ENCODE data around the gene FBXO48. TPM values are rescaled to one million over a fixed set of nuclear protein-coding genes. Genes with fewer than 3 reads are reported as not detected.
"Not testable (repeated sequence)": the region's sequence is repeated elsewhere in the genome, so short reads cannot be mapped to it uniquely, and the experiment has no call there.

Gene FBXO48, protein sequence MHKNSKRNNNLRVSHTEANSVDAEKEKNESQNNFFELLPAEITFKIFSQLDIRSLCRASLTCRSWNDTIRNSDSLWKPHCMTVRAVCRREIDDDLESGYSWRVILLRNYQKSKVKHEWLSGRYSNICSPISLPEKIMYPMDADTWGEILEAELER
- 0.84 TPM for polyA plus RNA-seq (2013, experiment 1 of 2; ENCODE audit: insufficient read length)
- polyA plus RNA-seq (2013, experiment 2 of 2; ENCODE audit: insufficient read length): 0.50 TPM

GRCh38 chr2:68467077-68467960 is at the start of gene FBXO48, which contains the start of gene APLF:
Gene FBXO48, minus strand, starts transcription at chr2:68467294. Its CDS starts 2,149 bp downstream, at chr2:68465145.
Gene APLF, plus strand, starts transcription at chr2:68467585. Its CDS starts 147 bp downstream, at chr2:68467732.
- DNase-seq: peak; percentile 100

DNA sequence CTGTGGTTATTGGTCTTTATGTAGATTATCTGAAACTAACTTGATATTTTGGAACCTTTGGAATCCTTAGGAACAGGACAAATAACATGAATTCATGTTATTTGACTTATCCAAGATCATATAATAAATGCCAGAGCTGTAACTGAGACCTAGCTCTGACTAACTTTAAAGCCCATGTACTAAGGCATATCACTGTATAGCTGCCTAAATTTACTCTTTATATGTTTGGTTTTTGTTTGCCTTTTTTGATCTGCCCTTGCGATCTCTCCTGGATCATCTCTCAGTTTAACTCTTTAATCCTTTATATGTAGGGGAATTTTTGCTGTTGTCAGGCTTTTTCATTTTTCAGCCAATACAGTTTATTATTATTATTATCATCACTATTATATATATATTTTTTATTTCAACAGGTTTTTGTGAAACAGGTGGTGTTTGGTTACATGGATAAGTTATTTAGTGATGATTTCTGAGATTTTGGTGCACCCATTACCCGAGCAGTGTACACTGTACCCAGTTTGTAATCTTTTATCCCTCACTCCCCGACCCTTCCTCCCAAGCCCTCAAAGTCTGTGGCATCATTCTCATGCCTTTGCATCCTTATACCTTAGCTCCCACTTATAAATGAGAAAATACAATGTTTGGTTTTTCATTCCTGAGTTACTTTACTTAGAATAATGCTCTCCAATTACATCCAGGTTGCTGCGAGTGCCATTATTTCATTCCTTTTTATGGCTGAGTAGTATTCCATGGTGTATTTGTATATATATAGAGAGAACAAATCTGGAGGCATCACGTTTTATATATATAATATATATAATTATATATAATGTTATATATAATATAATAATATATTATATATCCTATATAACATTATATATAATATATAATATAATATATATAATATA is 49.2 kb upstream of the FBXO48 start:
- DNase-seq: no peak

DNA sequence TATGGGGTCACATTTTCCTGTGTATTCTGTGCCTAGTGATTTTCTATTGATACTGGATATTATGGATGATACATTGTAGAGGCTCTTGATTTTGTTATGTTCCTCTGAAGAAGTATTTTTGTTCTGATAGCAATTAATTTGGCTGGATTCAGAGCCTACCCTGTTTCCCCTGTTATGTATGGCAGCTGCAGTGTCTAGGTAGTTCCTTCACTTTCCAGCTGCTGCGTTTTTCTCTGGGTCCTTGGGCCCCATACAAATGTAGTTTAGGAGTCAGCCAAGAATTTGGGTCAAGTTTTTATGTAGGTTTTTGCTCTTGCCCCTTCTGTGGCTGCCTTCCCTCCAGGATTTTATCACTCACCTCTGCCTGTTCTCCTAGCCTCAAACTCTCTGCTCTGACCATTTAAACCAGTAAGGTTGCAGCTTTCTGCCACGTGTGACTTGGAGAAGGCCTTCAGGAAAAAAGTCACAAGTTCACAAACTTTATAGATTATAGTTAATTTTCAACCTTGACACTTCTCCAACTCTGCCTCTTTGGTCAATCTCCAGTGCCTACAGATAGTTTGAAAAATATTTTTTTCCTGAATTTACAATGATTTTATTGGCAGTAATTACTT is 47.3 kb upstream of the FBXO48 start:
- DNase-seq: no peak

DNA sequence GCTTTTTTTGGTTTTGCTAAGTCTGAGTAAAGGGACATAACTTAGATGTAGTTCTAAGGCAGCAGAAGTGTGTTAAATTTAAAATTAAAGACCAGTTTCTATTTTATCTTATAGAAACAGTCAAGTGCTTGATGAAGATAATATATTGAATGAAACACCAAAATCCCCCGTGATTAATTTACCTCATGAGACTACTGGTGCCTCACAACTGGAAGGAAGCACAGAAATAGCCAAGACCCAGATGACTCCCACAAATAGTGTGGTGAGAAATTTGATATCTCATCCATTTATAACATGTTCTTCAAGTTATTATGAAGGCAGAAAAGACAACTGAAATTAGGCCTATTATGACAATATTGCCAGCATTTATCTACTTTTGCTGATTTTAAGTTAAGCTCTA is 45.9 kb upstream of the FBXO48 start:
- no peak for DNase-seq

DNA sequence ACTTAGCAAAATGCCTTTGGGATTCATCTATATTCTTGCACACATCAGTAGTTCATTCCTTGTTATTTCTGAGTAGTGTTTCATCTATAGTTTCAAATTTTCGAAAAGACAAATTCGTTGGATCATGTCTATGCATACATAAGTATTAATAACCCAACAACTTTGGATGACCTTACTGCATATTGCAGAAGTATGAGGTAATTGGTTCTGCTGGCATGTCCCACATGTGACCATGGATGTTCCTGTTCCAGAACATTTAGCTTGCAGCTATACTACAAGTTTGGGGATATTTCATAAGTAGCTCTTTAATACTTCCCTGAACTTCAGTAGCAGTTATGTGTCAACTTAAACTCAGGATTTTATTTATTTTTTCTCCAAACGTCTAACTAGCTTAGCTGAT is 45.2 kb upstream of the FBXO48 start:
- DNase-seq: no peak

GRCh38 chr2:68506170-68506569 is 39.1 kb upstream of the FBXO48 start:
- no peak for DNase-seq

- DNase-seq: no peak
Measured at GRCh38 chr2:68505603-68506159, 38.6 kb upstream of the FBXO48 start.

GRCh38 chr2:68501768-68502167 is 34.7 kb upstream of the FBXO48 start:
- no peak for DNase-seq

DNA sequence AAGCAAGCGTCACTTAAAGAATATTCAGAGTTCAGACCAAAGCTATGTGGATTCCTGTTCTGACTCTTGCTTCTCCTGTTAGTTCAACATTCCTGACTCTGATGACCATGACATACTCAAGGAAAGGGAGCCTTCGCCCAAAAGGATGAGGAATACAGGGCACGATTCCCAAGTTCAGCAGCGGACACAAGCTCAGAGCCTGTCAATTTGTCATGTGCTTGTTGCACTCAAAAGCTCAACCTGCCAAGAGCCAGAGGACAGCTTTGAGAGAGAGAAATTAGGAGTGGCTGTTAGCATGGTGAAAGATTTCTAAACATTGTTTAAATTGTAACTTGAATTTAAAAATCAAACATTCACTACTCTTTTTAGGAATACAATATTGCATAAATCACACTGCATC is 33.6 kb upstream of the FBXO48 start:
- DNase-seq: no peak

GRCh38 chr2:68499133-68499532 is 32.0 kb upstream of the FBXO48 start:
- DNase-seq: no peak

DNA sequence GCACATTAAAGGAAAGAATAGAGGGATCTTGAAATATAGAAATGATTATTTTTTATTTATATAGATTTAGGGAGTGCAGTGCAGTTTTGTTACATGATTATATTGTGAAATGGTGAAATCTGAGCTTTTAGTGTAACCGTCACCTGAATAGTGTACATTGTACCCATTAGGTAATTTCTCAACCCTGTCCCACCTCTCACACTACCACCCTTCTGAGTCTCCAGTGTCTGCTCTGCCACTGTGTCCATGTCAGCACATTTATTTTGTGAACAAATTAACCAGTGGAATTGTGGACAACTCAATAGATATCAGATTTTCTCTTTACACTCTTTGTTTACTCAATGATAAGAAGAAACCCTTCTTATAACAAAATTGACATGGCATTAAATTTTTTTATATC is 24.5 kb upstream of the FBXO48 start:
- no peak for DNase-seq

- no peak for DNase-seq
Measured at GRCh38 chr2:68489282-68489681, 22.2 kb upstream of the FBXO48 start.

DNA sequence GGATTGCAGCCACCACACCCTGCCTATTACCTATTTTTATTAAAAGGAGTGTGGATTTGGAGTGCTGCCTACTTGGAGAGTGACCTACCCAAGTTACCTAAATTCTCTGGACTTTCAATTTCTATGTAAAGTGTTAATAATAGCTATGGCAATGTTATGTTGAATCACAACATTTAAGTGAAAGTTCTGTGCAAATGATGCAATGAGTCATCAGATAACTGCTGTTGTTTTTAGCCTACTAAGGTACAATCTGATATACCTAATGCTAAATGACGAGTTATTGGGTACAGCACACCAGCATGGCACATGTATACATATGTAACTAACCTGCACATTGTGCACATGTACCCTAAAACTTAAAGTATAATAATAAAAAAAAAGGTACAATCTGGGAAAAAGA is 21.5 kb upstream of the FBXO48 start:
- DNase-seq: not testable (repeated sequence)

GRCh38 chr2:68487773-68488355 is 20.8 kb upstream of the FBXO48 start:
- DNase-seq: peak; percentile 33

- DNase-seq: no peak
Measured at GRCh38 chr2:68483011-68483410, 15.9 kb upstream of the FBXO48 start.

- no peak for DNase-seq
Measured at GRCh38 chr2:68482296-68482820, 15.3 kb upstream of the FBXO48 start.

DNA sequence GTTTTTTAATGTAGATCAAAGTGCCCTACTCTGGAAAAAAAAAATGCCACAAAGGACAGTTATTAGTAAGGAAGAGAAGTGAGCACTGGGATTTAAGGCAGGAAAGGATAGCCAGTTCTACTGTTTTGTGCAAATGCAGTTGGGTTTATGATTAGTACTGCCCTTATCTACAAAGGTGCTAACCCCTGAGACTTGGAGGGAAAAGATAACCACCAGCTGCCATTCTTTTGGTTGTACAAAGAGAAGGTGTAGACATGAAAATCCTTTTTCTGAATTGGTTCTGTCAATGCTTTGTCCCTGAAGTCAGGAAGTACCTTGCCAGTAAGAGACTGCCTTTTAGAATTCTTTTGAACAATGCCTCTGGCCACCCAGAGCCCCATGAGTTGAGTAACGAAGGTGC is 11.6 kb upstream of the FBXO48 start:
- no peak for DNase-seq

- DNase-seq: no peak
Measured at GRCh38 chr2:68476454-68476853, 9.4 kb upstream of the FBXO48 start.

GRCh38 chr2:68475576-68475975 is 8.5 kb upstream of the FBXO48 start:
- no peak for DNase-seq

DNA sequence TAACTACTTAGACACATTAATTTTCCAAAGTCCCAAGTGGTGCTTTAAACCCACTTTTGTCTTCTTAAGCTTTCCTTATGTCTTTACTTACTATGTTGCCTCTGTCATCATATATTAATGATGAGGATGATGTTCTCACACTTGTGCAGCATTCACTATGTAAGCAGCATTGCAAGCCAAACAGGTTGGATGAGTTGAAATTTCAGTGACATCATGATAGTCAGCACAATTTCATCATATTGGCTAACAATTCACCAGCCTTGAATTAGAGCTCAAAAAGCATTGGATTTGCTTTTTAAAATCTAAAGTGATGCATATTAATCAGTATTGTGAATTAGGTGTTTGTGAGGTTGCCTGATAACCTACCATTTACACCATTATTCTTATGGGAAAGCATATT is 8.0 kb upstream of the FBXO48 start:
- no peak for DNase-seq

DNA sequence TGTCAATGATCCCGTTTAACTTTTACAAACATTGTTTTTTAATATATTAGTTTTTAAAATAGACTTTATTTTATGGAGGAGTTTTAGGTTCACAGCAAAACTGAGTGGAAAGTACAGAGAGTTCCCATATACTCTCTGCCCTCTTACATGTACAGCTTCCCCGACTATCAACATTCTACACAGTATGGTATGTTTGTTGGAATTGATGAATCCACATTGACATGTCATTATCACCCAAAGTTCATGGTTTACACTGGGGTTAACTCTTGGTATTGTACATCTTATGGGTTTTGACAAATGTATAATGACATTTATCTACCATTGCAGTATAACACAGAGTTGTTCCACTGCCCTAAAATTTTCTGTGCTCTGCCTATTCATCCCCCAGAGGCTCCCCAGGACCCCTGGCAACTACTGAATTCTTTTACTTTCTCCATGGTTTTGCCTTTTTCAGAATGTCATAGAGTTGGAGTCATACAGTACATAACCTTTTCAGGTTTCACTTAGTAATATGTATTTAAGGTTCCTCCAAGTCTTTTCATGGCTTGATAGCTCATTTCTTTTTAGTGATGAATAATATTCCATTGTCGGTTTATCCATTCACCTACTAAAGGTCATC is 5.8 kb upstream of the FBXO48 start:
- DNase-seq: no peak

Data from fibroblast of skin of back (primary cell).